ENCODE data around the gene CD209. TPM values are rescaled to one million over a fixed set of nuclear protein-coding genes. Genes with fewer than 3 reads are reported as not detected.

The CD209 gene
- total and polyA plus RNA-seq, 2 experiments from 2014 or later = 0.35 TPM; not detected in 1

- no peak overlapping the region for H3K4me2 ChIP-seq
- Mint-ChIP-seq H3K4me1 (peaks cover 4% of the 10 kb centered on the region; the same call in 2 of the 3 replicates), H3K27ac (no peak overlapping the region), H3K4me3 (no peak overlapping the region), H3K36me3 (ENCODE audit: low read depth) (no peaks in the 10 kb centered on the region), H3K9me3 (no peaks in the 10 kb centered on the region; the same call in 2 of the 3 replicates), H3K27me3 (ENCODE audit: insufficient read depth, low read depth, poor library complexity) (no peaks in the 10 kb centered on the region)
- H3F3A ChIP-seq (replicated peaks; ENCODE audit: low read depth) = no peaks in the 10 kb centered on the region
- no peaks in the 10 kb centered on the region for H3K79me2 ChIP-seq (replicated peaks; ENCODE audit: insufficient read depth)
- H4K20me1 ChIP-seq (replicated peaks; ENCODE audit: insufficient read depth) = no peaks in the 10 kb centered on the region
- TF ChIP-seq, protein P1, sequence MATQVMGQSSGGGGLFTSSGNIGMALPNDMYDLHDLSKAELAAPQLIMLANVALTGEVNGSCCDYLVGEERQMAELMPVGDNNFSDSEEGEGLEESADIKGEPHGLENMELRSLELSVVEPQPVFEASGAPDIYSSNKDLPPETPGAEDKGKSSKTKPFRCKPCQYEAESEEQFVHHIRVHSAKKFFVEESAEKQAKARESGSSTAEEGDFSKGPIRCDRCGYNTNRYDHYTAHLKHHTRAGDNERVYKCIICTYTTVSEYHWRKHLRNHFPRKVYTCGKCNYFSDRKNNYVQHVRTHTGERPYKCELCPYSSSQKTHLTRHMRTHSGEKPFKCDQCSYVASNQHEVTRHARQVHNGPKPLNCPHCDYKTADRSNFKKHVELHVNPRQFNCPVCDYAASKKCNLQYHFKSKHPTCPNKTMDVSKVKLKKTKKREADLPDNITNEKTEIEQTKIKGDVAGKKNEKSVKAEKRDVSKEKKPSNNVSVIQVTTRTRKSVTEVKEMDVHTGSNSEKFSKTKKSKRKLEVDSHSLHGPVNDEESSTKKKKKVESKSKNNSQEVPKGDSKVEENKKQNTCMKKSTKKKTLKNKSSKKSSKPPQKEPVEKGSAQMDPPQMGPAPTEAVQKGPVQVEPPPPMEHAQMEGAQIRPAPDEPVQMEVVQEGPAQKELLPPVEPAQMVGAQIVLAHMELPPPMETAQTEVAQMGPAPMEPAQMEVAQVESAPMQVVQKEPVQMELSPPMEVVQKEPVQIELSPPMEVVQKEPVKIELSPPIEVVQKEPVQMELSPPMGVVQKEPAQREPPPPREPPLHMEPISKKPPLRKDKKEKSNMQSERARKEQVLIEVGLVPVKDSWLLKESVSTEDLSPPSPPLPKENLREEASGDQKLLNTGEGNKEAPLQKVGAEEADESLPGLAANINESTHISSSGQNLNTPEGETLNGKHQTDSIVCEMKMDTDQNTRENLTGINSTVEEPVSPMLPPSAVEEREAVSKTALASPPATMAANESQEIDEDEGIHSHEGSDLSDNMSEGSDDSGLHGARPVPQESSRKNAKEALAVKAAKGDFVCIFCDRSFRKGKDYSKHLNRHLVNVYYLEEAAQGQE (IDR thresholded peaks at IDR 0.05; ENCODE audit: unreplicated experiment) = no peak
- TF ChIP-seq EZH2 (IDR thresholded peaks at IDR 0.05; ENCODE audit: low read depth, unreplicated experiment) (no peak), JUNB (IDR thresholded peaks at IDR 0.05; ENCODE audit: unreplicated experiment) (no peak), STAT1 (IDR thresholded peaks at IDR 0.05; ENCODE audit: unreplicated experiment) (no peak), ZNF114 (CRISPR knock-in tag; IDR thresholded peaks at IDR 0.05) (no peak), ZNF331 (CRISPR knock-in tag; IDR thresholded peaks at IDR 0.05; ENCODE audit: low read depth) (no peak), ZNF462 (CRISPR knock-in tag; IDR thresholded peaks at IDR 0.05) (no peak), CREB1 (CRISPR knock-in tag; IDR thresholded peaks at IDR 0.05; ENCODE audit: low read depth) (no peak)
- TF ChIP-seq, protein P2, sequence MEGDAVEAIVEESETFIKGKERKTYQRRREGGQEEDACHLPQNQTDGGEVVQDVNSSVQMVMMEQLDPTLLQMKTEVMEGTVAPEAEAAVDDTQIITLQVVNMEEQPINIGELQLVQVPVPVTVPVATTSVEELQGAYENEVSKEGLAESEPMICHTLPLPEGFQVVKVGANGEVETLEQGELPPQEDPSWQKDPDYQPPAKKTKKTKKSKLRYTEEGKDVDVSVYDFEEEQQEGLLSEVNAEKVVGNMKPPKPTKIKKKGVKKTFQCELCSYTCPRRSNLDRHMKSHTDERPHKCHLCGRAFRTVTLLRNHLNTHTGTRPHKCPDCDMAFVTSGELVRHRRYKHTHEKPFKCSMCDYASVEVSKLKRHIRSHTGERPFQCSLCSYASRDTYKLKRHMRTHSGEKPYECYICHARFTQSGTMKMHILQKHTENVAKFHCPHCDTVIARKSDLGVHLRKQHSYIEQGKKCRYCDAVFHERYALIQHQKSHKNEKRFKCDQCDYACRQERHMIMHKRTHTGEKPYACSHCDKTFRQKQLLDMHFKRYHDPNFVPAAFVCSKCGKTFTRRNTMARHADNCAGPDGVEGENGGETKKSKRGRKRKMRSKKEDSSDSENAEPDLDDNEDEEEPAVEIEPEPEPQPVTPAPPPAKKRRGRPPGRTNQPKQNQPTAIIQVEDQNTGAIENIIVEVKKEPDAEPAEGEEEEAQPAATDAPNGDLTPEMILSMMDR (conservative IDR thresholded peaks at IDR 0.05; ENCODE audit: low read depth in 2 of 2) = no peak
- H3K4me3 ChIP-seq = no peak overlapping the region
- no peaks in the 10 kb centered on the region for H3K36me3 ChIP-seq (ENCODE audit: insufficient read depth)
- no peak for DNase-seq (ENCODE audit: low spot score)
- H3K27me3 ChIP-seq (ENCODE audit: insufficient read depth) = no peaks in the 10 kb centered on the region
- H3K27ac ChIP-seq (ENCODE audit: low read depth) = no peak overlapping the region
- no peak for ATAC-seq
- H3K9me2 ChIP-seq (ENCODE audit: insufficient read depth) = no peaks in the 10 kb centered on the region
- H3K4me1 ChIP-seq (ENCODE audit: insufficient read depth) = no peaks in the 10 kb centered on the region
- no peak overlapping the region for H2AFZ ChIP-seq
These were observed 9.3 kb downstream of the CD209 start for GRCh38 chr19:7738023-7738422.

Measured in GM23338 (cell line).